GM19328 (cell line): ENCODE measurements around the gene ATF7.
A peak's percentile ranks its signal among the peaks of the same experiment; 100 is the strongest.
"Not testable (repeated sequence)": the region's sequence is repeated elsewhere in the genome, so short reads cannot be mapped to it uniquely, and the experiment has no call there.

Experiments used
- ATAC-seq: cut with Tn5 transposase; IDR thresholded peaks from one replicate; pipeline ENCODE4 v1.9.1; 2021; ENCODE audit warnings: mild to moderate bottlenecking, moderate library complexity; ENCODE audit not compliant: unreplicated experiment

ATF7 gene

GRCh38 chr12:53625946-53626701, at the start of gene ATF7:
ATF7 (minus strand) TSS chr12:53626382; CDS start chr12:53601000, 25,382 bp downstream.
- peak; percentile 93 for ATAC-seq

GRCh38 chr12:53674977-53675700, 49.0 kb upstream of the ATF7 start:
- ATAC-seq = no peak

GRCh38 chr12:53670971-53671370, 44.8 kb upstream of the ATF7 start:
- ATAC-seq = no peak

GRCh38 chr12:53670308-53670707, 44.1 kb upstream of the ATF7 start:
- no peak for ATAC-seq

GRCh38 chr12:53667080-53667479, 40.9 kb upstream of the ATF7 start:
- no peak for ATAC-seq

GRCh38 chr12:53664936-53665335, 38.8 kb upstream of the ATF7 start:
- ATAC-seq = no peak

- no peak for ATAC-seq
These were observed 38.0 kb upstream of the ATF7 start for GRCh38 chr12:53664191-53664590.

GRCh38 chr12:53660041-53660440, 33.9 kb upstream of the ATF7 start:
- ATAC-seq = no peak

GRCh38 chr12:53659571-53659981, 33.4 kb upstream of the ATF7 start:
- ATAC-seq = no peak

GRCh38 chr12:53659011-53659551, 32.9 kb upstream of the ATF7 start:
- no peak for ATAC-seq

GRCh38 chr12:53657041-53657440, 30.9 kb upstream of the ATF7 start:
- no peak for ATAC-seq

- no peak for ATAC-seq
These were observed 27.4 kb upstream of the ATF7 start for GRCh38 chr12:53653595-53653994.

GRCh38 chr12:53652366-53652765, 26.2 kb upstream of the ATF7 start:
- ATAC-seq = no peak

GRCh38 chr12:53651737-53652136, 25.6 kb upstream of the ATF7 start:
- no peak for ATAC-seq

GRCh38 chr12:53646300-53646699, 20.1 kb upstream of the ATF7 start:
- ATAC-seq = not testable (repeated sequence)

GRCh38 chr12:53645165-53645564, 19.0 kb upstream of the ATF7 start:
- ATAC-seq = no peak

- no peak for ATAC-seq
These were observed 18.0 kb upstream of the ATF7 start for GRCh38 chr12:53644133-53644532.

- ATAC-seq = no peak
These were observed 17.2 kb upstream of the ATF7 start for GRCh38 chr12:53643232-53643979.

GRCh38 chr12:53638057-53638456, 11.9 kb upstream of the ATF7 start:
- ATAC-seq = no peak

GRCh38 chr12:53636641-53637040, 10.5 kb upstream of the ATF7 start:
- no peak for ATAC-seq

- ATAC-seq = not testable (repeated sequence)
These were observed 9.5 kb upstream of the ATF7 start for GRCh38 chr12:53635708-53636107.
